GM12878 (cell line): Measurements from ENCODE around the gene MYL6B.

Experiments used
- ATF7 ChIP-seq: fragments of 450-650 bp; IDR thresholded peaks from 2 replicates; pipeline ENCODE4 v1.6.1; 2016; ENCODE audit warnings: low read depth, mild to moderate bottlenecking
- CEBPZ ChIP-seq: fragments of 150-350 bp; IDR thresholded peaks from 2 replicates; pipeline ENCODE4 v1.6.1; 2016; ENCODE audit warnings: low read depth, low read length
- ESRRA ChIP-seq: IDR thresholded peaks from 2 replicates; pipeline ENCODE4 v1.6.1; 2012; ENCODE audit warnings: mild to moderate bottlenecking, low read length, improper control_type of control experiment
- PML ChIP-seq: IDR thresholded peaks from 2 replicates; pipeline ENCODE4 v1.6.1; 2012; ENCODE audit warnings: low read length, inconsistent platforms

DNA sequence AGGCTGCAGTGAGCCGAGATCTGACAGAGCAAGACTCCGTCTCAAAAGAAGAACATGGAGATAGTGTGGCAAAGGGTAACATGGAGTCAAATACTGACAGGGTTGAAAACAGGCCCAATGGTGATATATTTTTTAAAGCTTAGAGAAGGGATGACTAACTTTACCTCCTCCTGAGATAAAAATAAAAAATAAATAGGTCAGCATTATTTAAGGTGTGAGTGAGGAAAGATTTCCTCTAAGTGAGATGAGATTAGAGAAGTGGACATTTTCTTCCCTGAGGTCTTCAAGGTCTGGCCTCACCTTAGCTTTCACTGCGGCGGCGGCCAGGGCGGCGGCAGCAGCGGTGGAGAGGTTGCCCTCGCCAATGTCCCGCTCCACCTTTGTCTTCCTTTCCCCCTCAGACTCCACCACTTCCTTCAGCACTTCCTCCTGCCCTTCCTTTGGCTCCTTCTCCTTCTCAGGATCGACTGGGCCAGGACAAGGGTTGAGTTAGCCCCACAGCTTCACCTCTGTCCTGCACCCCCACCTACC is 16.9 kb downstream of the MYL6B start:
- TF ChIP-seq PML, result no peak
- TF ChIP-seq CEBPZ, result no peak
- no peak for TF ChIP-seq ATF7
- no peak for TF ChIP-seq ESRRA
